OCI-LY1 (cell line): ENCODE measurements around the gene CYB5R2.

Experiments used
- EZH2 ChIP-seq: fragments of 200-600 bp; sonication (generic), shearing (Covaris generic); IDR thresholded peaks from 2 replicates; pipeline ENCODE4 v1.8.0; 2017; ENCODE audit warnings: borderline replicate concordance, mixed run types, mild to moderate bottlenecking, antibody characterized with exemption, low read length, moderate library complexity, mixed read lengths
- TF ChIP-seq, protein P1 (sequence below): fragments of 200-600 bp; sonication (generic), shearing (Covaris generic); IDR thresholded peaks from 2 replicates; pipeline ENCODE4 v1.5.1; 2017; ENCODE audit warnings: mild to moderate bottlenecking, antibody characterized with exemption, low read length, moderate library complexity, mixed read lengths

- TF ChIP-seq, protein P1, sequence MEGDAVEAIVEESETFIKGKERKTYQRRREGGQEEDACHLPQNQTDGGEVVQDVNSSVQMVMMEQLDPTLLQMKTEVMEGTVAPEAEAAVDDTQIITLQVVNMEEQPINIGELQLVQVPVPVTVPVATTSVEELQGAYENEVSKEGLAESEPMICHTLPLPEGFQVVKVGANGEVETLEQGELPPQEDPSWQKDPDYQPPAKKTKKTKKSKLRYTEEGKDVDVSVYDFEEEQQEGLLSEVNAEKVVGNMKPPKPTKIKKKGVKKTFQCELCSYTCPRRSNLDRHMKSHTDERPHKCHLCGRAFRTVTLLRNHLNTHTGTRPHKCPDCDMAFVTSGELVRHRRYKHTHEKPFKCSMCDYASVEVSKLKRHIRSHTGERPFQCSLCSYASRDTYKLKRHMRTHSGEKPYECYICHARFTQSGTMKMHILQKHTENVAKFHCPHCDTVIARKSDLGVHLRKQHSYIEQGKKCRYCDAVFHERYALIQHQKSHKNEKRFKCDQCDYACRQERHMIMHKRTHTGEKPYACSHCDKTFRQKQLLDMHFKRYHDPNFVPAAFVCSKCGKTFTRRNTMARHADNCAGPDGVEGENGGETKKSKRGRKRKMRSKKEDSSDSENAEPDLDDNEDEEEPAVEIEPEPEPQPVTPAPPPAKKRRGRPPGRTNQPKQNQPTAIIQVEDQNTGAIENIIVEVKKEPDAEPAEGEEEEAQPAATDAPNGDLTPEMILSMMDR: no peak
- no peak for TF ChIP-seq EZH2
Measured at GRCh38 chr11:7655253-7656217, 17.8 kb downstream of the CYB5R2 start.
